ENCODE results near the gene EIF2AK3.
A peak's percentile ranks its signal among the peaks of the same experiment; 100 is the strongest.

The EIF2AK3 gene

GRCh38 chr2:88596141-88596830 is 31.0 kb downstream of the EIF2AK3 start:
- TF ChIP-seq ZFX (IDR thresholded peaks at IDR 0.05; ENCODE audit: borderline replicate concordance): no peak
- no peak for TF ChIP-seq CTCF (IDR thresholded peaks at IDR 0.05)
- H3K27ac ChIP-seq: peak overlapping the region; percentile 36

- TF ChIP-seq CTCF (IDR thresholded peaks at IDR 0.05) (no peak), ZFX (IDR thresholded peaks at IDR 0.05; ENCODE audit: borderline replicate concordance) (no peak)
- H3K27ac ChIP-seq: no peak overlapping the region
Observed at GRCh38 chr2:88591698-88592097, 35.6 kb downstream of the EIF2AK3 start.

GRCh38 chr2:88590998-88591613 is 36.2 kb downstream of the EIF2AK3 start:
- TF ChIP-seq ZFX (IDR thresholded peaks at IDR 0.05; ENCODE audit: borderline replicate concordance) (no peak), CTCF (IDR thresholded peaks at IDR 0.05) (peak; percentile 88)
- H3K27ac ChIP-seq: no peak overlapping the region

- TF ChIP-seq ZFX (IDR thresholded peaks at IDR 0.05; ENCODE audit: borderline replicate concordance): no peak
- TF ChIP-seq CTCF (IDR thresholded peaks at IDR 0.05): no peak
Observed at GRCh38 chr2:88585969-88586368, 41.3 kb downstream of the EIF2AK3 start.

GRCh38 chr2:88582030-88582429 is 45.2 kb downstream of the EIF2AK3 start:
- TF ChIP-seq CTCF (IDR thresholded peaks at IDR 0.05) (no peak), ZFX (IDR thresholded peaks at IDR 0.05; ENCODE audit: borderline replicate concordance) (no peak)
- no peak overlapping the region for H3K27ac ChIP-seq

More at GRCh38 chr2:88585969-88586368, 41.3 kb downstream of the EIF2AK3 start:
- no peak overlapping the region for H3K27ac ChIP-seq

- no peak for TF ChIP-seq CTCF (IDR thresholded peaks at IDR 0.05)
- TF ChIP-seq ZFX (IDR thresholded peaks at IDR 0.05; ENCODE audit: borderline replicate concordance): no peak
- no peak overlapping the region for H3K27ac ChIP-seq
Observed at GRCh38 chr2:88580088-88580487, 47.2 kb downstream of the EIF2AK3 start.

GRCh38 chr2:88575630-88576029 is 51.6 kb downstream of the EIF2AK3 start:
- H3K27ac ChIP-seq: no peak overlapping the region
- no peak for TF ChIP-seq CTCF (IDR thresholded peaks at IDR 0.05)
- TF ChIP-seq ZFX (IDR thresholded peaks at IDR 0.05; ENCODE audit: borderline replicate concordance): no peak
